ENCODE data around the gene DEFB121. TPM values are rescaled to one million over a fixed set of nuclear protein-coding genes. Genes with fewer than 3 reads are reported as not detected.
"Not testable (repeated sequence)": the region's sequence is repeated elsewhere in the genome, so short reads cannot be mapped to it uniquely, and the experiment has no call there.

DEFB121 gene
- total RNA-seq, result not detected in 2 replicates

- intact Hi-C loops (cut with micrococcal nuclease), result no loop called here
These were observed at the start of gene DEFB121 for GRCh38 chr20:31406115-31406514. DEFB121 (minus strand) TSS chr20:31406215; CDS start chr20:31406152, 63 bp downstream.

- intact Hi-C loops (cut with micrococcal nuclease), result no loop called here
These were observed 48.3 kb upstream of the DEFB121 start for GRCh38 chr20:31454361-31454760.

GRCh38 chr20:31452575-31452974 lies 46.6 kb upstream of the DEFB121 start:
- intact Hi-C loops (cut with micrococcal nuclease), result no loop called here

GRCh38 chr20:31449511-31450414 lies 43.7 kb upstream of the DEFB121 start:
- intact Hi-C loops (cut with micrococcal nuclease), result no loop called here

GRCh38 chr20:31446084-31446819 lies 40.2 kb upstream of the DEFB121 start:
- intact Hi-C loops (cut with micrococcal nuclease), result no loop called here

GRCh38 chr20:31440012-31440659 lies 34.1 kb upstream of the DEFB121 start, which contains the start of gene DEFB123:
DEFB123 (plus strand) TSS chr20:31440632; CDS start chr20:31440699, 67 bp downstream.
- intact Hi-C loops (cut with micrococcal nuclease), result no loop called here

GRCh38 chr20:31430568-31431115 lies 24.6 kb upstream of the DEFB121 start:
- intact Hi-C loops (cut with micrococcal nuclease), result no loop called here

GRCh38 chr20:31427576-31427975 lies 21.6 kb upstream of the DEFB121 start:
- intact Hi-C loops (cut with micrococcal nuclease), result not testable (repeated sequence)

GRCh38 chr20:31426891-31427551 lies 21.0 kb upstream of the DEFB121 start:
- intact Hi-C loops (cut with micrococcal nuclease), result not testable (repeated sequence)

- intact Hi-C loops (cut with micrococcal nuclease), result no loop called here
These were observed 19.8 kb upstream of the DEFB121 start for GRCh38 chr20:31425797-31426196.

GRCh38 chr20:31418307-31418706 lies 12.3 kb upstream of the DEFB121 start:
- intact Hi-C loops (cut with micrococcal nuclease), result no loop called here

- intact Hi-C loops (cut with micrococcal nuclease), result no loop called here
These were observed 9.6 kb upstream of the DEFB121 start for GRCh38 chr20:31415653-31416052.

- intact Hi-C loops (cut with micrococcal nuclease), result no loop called here
These were observed 8.4 kb upstream of the DEFB121 start for GRCh38 chr20:31414381-31414780.

GRCh38 chr20:31410011-31410410 lies 4.0 kb upstream of the DEFB121 start:
- intact Hi-C loops (cut with micrococcal nuclease), result no loop called here

GRCh38 chr20:31403886-31404285 lies 2.1 kb downstream of the DEFB121 start:
- intact Hi-C loops (cut with micrococcal nuclease), result no loop called here

- intact Hi-C loops (cut with micrococcal nuclease), result no loop called here
These were observed 11.1 kb downstream of the DEFB121 start for GRCh38 chr20:31394900-31395299.

- intact Hi-C loops (cut with micrococcal nuclease), result no loop called here
These were observed 13.2 kb downstream of the DEFB121 start for GRCh38 chr20:31392836-31393235.

GRCh38 chr20:31390490-31390889 lies 15.5 kb downstream of the DEFB121 start, which contains the start of gene DEFB119:
DEFB119 (minus strand) TSS chr20:31390590; CDS start chr20:31390483, 107 bp downstream.
- intact Hi-C loops (cut with micrococcal nuclease), result no loop called here

- intact Hi-C loops (cut with micrococcal nuclease), result no loop called here
These were observed 31.7 kb downstream of the DEFB121 start for GRCh38 chr20:31374346-31374745.

- intact Hi-C loops (cut with micrococcal nuclease), result no loop called here
These were observed 37.7 kb downstream of the DEFB121 start, which contains the start of gene DEFB118 for GRCh38 chr20:31368301-31368700. DEFB118 (plus strand) TSS chr20:31368601; CDS start chr20:31368651, 50 bp downstream.

GRCh38 chr20:31364272-31364671 lies 41.7 kb downstream of the DEFB121 start:
- intact Hi-C loops (cut with micrococcal nuclease), result not testable (repeated sequence)

Measured in T-helper 2 cell treated with Interferon-gamma antibody and Interleukin-4, amounts not matched to agents 100 ng/mL and 5 ng/mL, for 36 hours (primary cell).